OCI-LY1 (cell line): ENCODE data around the gene GULP1.

Experiments used
- H2AFZ ChIP-seq: fragments of 200-600 bp; sonication (generic), shearing (Covaris generic); 2 replicates; pipeline ENCODE4 v1.6.0; 2014; ENCODE audit warnings: antibody characterized with exemption, mild to moderate bottlenecking, low read length
- H3F3A ChIP-seq: fragments of 200-600 bp; sonication (generic), shearing (Covaris generic); 2 replicates; pipeline ENCODE4 v1.6.0; 2014; ENCODE audit warnings: mild to moderate bottlenecking, antibody characterized with exemption, low read length, moderate library complexity; ENCODE audit not compliant: insufficient read depth
- H3K27ac ChIP-seq: fragments of 200-600 bp; sonication (generic); 2 replicates; pipeline ENCODE4 v1.5.1; 2014; ENCODE audit warnings: low read length, mixed run types, mild to moderate bottlenecking, low read depth; ENCODE audit not compliant: poor library complexity, severe bottlenecking
- H3K27me3 ChIP-seq: fragments of 200-600 bp; sonication (generic); 2 replicates; pipeline ENCODE4 v1.6.0; 2014; ENCODE audit warnings: antibody characterized with exemption, mild to moderate bottlenecking, low read length, moderate library complexity; ENCODE audit not compliant: insufficient read depth
- H3K36me3 ChIP-seq: fragments of 200-600 bp; sonication (generic); 2 replicates; pipeline ENCODE4 v1.6.1; 2014; ENCODE audit warnings: mild to moderate bottlenecking, antibody characterized with exemption, low read length, moderate library complexity, mixed read lengths; ENCODE audit not compliant: insufficient read depth
- H3K4me1 ChIP-seq: fragments of 200-600 bp; sonication (generic); 2 replicates; pipeline ENCODE4 v1.5.1; 2014; ENCODE audit warnings: mild to moderate bottlenecking, low read length, moderate library complexity; ENCODE audit not compliant: insufficient read depth, severe bottlenecking
- H3K4me2 ChIP-seq: fragments of 200-600 bp; sonication (generic), shearing (Covaris generic); 2 replicates; pipeline ENCODE4 v1.6.1; 2014; ENCODE audit warnings: low read length
- H3K4me3 ChIP-seq: fragments of 200-600 bp; sonication (generic); 2 replicates; pipeline ENCODE4 v1.5.1; 2014; ENCODE audit warnings: low read length, low read depth, mild to moderate bottlenecking, mixed read lengths; ENCODE audit not compliant: poor library complexity, severe bottlenecking
- H3K79me2 ChIP-seq: fragments of 200-600 bp; shearing (Covaris generic); 2 replicates; pipeline ENCODE4 v1.6.1; 2016; ENCODE audit warnings: mixed run types, low read length, mixed read lengths; ENCODE audit not compliant: insufficient read depth
- H3K9ac ChIP-seq: fragments of 200-600 bp; sonication (generic), shearing (Covaris generic); 2 replicates; pipeline ENCODE4 v1.6.1; 2014; ENCODE audit warnings: mild to moderate bottlenecking, low read length, mixed read lengths
- H3K9me2 ChIP-seq: fragments of 200-600 bp; sonication (generic), shearing (Covaris generic); 2 replicates; pipeline ENCODE4 v1.6.1; 2014; ENCODE audit warnings: low read depth, mild to moderate bottlenecking, low read length, mixed read lengths
- H3K9me3 ChIP-seq: fragments of 200-600 bp; shearing (Covaris generic); 2 replicates; pipeline ENCODE4 v1.6.1; 2014; ENCODE audit warnings: low read length, mixed read lengths
- H4K20me1 ChIP-seq: fragments of 200-600 bp; sonication (generic), shearing (Covaris generic); 2 replicates; pipeline ENCODE4 v1.6.0; 2016; ENCODE audit warnings: mild to moderate bottlenecking, low read length; ENCODE audit not compliant: insufficient read depth
- EZH2 ChIP-seq: fragments of 200-600 bp; sonication (generic), shearing (Covaris generic); IDR thresholded peaks from 2 replicates; pipeline ENCODE4 v1.8.0; 2017; ENCODE audit warnings: borderline replicate concordance, mixed run types, mild to moderate bottlenecking, antibody characterized with exemption, low read length, moderate library complexity, mixed read lengths
- TF ChIP-seq, protein P1 (sequence below): fragments of 200-600 bp; sonication (generic), shearing (Covaris generic); IDR thresholded peaks from 2 replicates; pipeline ENCODE4 v1.5.1; 2017; ENCODE audit warnings: mild to moderate bottlenecking, antibody characterized with exemption, low read length, moderate library complexity, mixed read lengths

GULP1 gene

DNA sequence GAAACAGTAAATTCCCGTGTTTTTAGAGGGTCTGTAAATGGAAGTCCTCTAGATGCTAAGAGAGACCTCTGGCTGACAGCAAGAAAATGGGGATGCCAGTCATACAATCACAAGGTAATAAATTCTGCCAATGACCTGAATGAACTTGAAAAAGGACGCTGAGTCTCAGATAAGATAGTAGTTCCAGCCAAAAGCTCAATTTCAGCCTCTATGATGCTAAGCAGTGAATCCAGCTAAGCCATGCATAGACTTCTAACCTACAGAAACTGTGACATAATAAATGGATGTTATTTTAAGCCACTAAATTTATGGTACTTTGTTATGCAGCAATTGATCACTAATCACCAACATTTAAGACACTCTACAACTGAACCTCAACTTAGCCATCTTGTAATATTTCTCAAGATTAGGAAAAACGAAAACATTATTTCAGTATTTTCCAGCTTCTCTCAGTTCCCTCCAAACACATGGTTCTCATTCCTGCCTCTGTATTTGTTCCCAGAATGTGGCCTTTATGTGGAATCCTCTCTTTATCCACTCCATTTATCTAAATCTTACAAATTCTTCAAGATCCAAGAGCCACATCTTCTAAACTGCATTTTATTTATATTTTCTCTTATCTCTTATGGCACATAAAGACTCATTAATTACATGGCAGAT lies 331.1 kb downstream of the GULP1 start:
- H3K4me3 ChIP-seq, result no peak overlapping the region
- TF ChIP-seq, protein P1, sequence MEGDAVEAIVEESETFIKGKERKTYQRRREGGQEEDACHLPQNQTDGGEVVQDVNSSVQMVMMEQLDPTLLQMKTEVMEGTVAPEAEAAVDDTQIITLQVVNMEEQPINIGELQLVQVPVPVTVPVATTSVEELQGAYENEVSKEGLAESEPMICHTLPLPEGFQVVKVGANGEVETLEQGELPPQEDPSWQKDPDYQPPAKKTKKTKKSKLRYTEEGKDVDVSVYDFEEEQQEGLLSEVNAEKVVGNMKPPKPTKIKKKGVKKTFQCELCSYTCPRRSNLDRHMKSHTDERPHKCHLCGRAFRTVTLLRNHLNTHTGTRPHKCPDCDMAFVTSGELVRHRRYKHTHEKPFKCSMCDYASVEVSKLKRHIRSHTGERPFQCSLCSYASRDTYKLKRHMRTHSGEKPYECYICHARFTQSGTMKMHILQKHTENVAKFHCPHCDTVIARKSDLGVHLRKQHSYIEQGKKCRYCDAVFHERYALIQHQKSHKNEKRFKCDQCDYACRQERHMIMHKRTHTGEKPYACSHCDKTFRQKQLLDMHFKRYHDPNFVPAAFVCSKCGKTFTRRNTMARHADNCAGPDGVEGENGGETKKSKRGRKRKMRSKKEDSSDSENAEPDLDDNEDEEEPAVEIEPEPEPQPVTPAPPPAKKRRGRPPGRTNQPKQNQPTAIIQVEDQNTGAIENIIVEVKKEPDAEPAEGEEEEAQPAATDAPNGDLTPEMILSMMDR, result no peak
- no peak for TF ChIP-seq EZH2
- no peak overlapping the region for H3K4me2 ChIP-seq
- no peaks in the 10 kb centered on the region for H3K36me3 ChIP-seq
- no peaks in the 10 kb centered on the region for H3K9me3 ChIP-seq
- no peaks in the 10 kb centered on the region for H3K79me2 ChIP-seq
- no peaks in the 10 kb centered on the region for H4K20me1 ChIP-seq
- no peaks in the 10 kb centered on the region for H3K9me2 ChIP-seq
- H3K27me3 ChIP-seq, result no peaks in the 10 kb centered on the region
- no peak overlapping the region for H3K27ac ChIP-seq
- no peak overlapping the region for H3K9ac ChIP-seq
- H2AFZ ChIP-seq, result no peak overlapping the region
- no peaks in the 10 kb centered on the region for H3F3A ChIP-seq
- no peaks in the 10 kb centered on the region for H3K4me1 ChIP-seq

DNA sequence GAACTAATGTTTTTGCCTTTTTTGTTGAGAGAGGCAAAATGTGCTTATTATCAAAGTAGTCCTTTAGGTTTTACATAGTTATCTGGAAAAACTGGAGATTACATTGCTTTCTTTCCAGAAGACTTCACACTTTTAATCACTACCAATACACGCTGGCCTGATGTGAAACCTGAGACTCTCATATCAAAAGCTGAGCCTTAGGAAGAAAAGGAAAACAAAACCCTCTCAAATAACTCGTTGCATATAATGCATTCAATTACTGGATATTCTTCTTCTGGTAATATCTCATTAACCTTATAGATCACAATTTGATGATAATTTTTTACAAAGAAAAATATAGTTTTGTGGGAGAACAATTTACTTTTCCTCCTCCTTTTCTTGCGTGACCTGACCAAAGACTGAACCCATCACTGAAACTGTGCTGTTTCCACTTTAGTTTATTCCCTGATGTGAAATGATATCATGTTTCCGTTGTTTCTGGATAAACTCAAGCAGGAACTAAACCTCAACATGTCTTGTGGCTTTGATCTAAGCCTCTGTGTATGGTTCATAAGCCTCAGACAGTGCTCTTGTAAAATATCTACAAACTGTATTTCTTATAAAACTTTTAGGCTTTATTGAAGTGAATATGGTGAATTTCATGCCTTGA lies 332.4 kb downstream of the GULP1 start:
- TF ChIP-seq EZH2, result no peak
- TF ChIP-seq, protein P1, result no peak
- Histone ChIP-seq H3K36me3 (no peaks in the 10 kb centered on the region), H3F3A (no peaks in the 10 kb centered on the region), H3K79me2 (no peaks in the 10 kb centered on the region), H3K4me3 (no peak overlapping the region), H3K9me3 (no peaks in the 10 kb centered on the region), H3K27me3 (no peaks in the 10 kb centered on the region), H4K20me1 (no peaks in the 10 kb centered on the region), H3K9me2 (no peaks in the 10 kb centered on the region), H3K27ac (no peak overlapping the region), H3K9ac (no peak overlapping the region), H2AFZ (no peak overlapping the region), H3K4me1 (no peaks in the 10 kb centered on the region), H3K4me2 (no peak overlapping the region)

DNA sequence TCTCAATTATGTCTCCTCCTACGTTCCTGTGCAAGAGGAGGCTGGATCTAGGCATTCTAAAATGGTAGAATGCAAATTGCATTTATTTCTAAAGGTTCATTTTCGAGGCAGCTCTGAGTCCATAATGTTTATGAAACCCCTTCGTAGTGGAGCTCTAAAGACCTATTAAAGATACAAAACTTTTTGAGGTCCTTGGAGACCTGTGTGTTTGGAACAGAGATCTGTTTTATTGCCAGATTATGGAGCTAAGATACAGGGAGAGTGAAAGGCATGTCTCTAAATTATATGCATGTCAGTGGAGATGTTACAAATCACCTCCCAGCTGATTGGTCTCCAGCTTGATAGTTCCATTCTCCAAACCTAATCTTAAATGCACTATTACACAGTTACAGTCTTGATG lies 335.8 kb downstream of the GULP1 start:
- H3K9me2 ChIP-seq, result no peaks in the 10 kb centered on the region
- H2AFZ ChIP-seq, result no peak overlapping the region
- no peaks in the 10 kb centered on the region for H3K4me1 ChIP-seq
- no peaks in the 10 kb centered on the region for H3K36me3 ChIP-seq
- no peak overlapping the region for H3K4me2 ChIP-seq
- no peaks in the 10 kb centered on the region for H3F3A ChIP-seq
- H4K20me1 ChIP-seq, result no peaks in the 10 kb centered on the region
- H3K4me3 ChIP-seq, result no peak overlapping the region
- H3K27me3 ChIP-seq, result no peaks in the 10 kb centered on the region
- TF ChIP-seq, protein P1, result no peak
- no peak for TF ChIP-seq EZH2
- H3K9me3 ChIP-seq, result no peaks in the 10 kb centered on the region
- H3K27ac ChIP-seq, result no peak overlapping the region
- no peaks in the 10 kb centered on the region for H3K79me2 ChIP-seq
- H3K9ac ChIP-seq, result no peak overlapping the region
